HCT116 (cell line): Measurements from ENCODE around the gene KLHDC9.
"Not testable (repeated sequence)": the region's sequence is repeated elsewhere in the genome, so short reads cannot be mapped to it uniquely, and the experiment has no call there.

ENCODE experiments used
- CTCF ChIP-seq, 3 experiments: fragments of 200-600 bp in 1 of 3; sonication (generic) in 1 of 3; IDR thresholded peaks in 2 of 3; conservative IDR thresholded peaks in 1 of 3; 2 replicates each; pipeline ENCODE4 v1.5.1; 2012 to 2017; ENCODE audit warnings: low read depth in 2 of 3, low read length in 2 of 3, antibody characterized with exemption in 1 of 3, borderline replicate concordance in 1 of 3, control low read depth in 1 of 3, mild to moderate bottlenecking in 1 of 3, mixed read lengths in 1 of 3, mixed run types in 1 of 3, moderate library complexity in 1 of 3; ENCODE audit not compliant: insufficient read depth in 1 of 3
- EZH2 ChIP-seq: fragments of 200-600 bp; sonication (generic); IDR thresholded peaks from 2 replicates; pipeline ENCODE4 v1.6.1; 2017; ENCODE audit warnings: antibody characterized with exemption, mixed run types
- EZH2phosphoT487 ChIP-seq: fragments of 200-600 bp; IDR thresholded peaks from 2 replicates; pipeline ENCODE4 v1.6.1; 2018; ENCODE audit warnings: antibody characterized with exemption, borderline replicate concordance
- POLR2A ChIP-seq: IDR thresholded peaks from 2 replicates; pipeline ENCODE4 v1.7.0; 2011; ENCODE audit warnings: borderline replicate concordance; ENCODE audit not compliant: insufficient read depth, insufficient read length; ENCODE audit errors: extremely low read depth
- POLR2AphosphoS5 ChIP-seq: IDR thresholded peaks from 2 replicates; pipeline ENCODE4 v1.6.1; 2011; ENCODE audit warnings: mild to moderate bottlenecking, low read depth, low read length, moderate library complexity
- RAD21 ChIP-seq: IDR thresholded peaks from 2 replicates; pipeline ENCODE4 v1.6.1; 2012; ENCODE audit warnings: low read depth, mild to moderate bottlenecking
- SP1 ChIP-seq: IDR thresholded peaks from 2 replicates; pipeline ENCODE4 v1.6.1; 2012; ENCODE audit warnings: low read depth
- ZFX ChIP-seq: fragments of 450-650 bp; IDR thresholded peaks from 2 replicates; pipeline ENCODE4 v1.6.1; 2017

- not testable (repeated sequence) for TF ChIP-seq POLR2A; RAD21; CTCF (IDR thresholded peaks at IDR 0.05 in 2 of 3, conservative IDR thresholded peaks at IDR 0.05 in 1 of 3; ENCODE audit: borderline replicate concordance in 1 of 3, insufficient read depth in 1 of 3, low read depth in 2 of 3, low read length in 2 of 3); EZH2phosphoT487; POLR2AphosphoS5; SP1; ZFX; EZH2
Measured at GRCh38 chr1:161115961-161116360, 17.8 kb downstream of the KLHDC9 start.
